ENCODE results near the gene ZNF584.

The ZNF584 gene

DNA sequence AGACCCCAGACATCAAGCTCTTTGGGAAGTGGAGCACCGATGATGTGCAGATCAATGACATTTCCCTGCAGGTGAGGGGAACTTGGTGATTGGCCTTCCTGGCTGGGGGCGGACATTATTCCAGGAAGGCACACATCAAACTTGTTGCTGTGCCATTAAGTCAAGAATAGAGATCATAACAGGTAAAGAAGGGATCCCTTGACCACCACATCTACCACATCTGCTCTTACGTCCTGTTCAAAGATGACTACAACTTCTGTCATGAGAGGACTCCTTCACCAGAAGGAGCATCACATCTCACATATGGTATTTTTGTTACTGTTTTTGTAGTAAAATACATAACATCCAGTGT is 20.3 kb upstream of the ZNF584 start:
- TF ChIP-seq, protein P1, sequence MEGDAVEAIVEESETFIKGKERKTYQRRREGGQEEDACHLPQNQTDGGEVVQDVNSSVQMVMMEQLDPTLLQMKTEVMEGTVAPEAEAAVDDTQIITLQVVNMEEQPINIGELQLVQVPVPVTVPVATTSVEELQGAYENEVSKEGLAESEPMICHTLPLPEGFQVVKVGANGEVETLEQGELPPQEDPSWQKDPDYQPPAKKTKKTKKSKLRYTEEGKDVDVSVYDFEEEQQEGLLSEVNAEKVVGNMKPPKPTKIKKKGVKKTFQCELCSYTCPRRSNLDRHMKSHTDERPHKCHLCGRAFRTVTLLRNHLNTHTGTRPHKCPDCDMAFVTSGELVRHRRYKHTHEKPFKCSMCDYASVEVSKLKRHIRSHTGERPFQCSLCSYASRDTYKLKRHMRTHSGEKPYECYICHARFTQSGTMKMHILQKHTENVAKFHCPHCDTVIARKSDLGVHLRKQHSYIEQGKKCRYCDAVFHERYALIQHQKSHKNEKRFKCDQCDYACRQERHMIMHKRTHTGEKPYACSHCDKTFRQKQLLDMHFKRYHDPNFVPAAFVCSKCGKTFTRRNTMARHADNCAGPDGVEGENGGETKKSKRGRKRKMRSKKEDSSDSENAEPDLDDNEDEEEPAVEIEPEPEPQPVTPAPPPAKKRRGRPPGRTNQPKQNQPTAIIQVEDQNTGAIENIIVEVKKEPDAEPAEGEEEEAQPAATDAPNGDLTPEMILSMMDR (conservative IDR thresholded peaks at IDR 0.05): no peak
- H3K27ac ChIP-seq: peak overlapping the region; percentile 100

DNA sequence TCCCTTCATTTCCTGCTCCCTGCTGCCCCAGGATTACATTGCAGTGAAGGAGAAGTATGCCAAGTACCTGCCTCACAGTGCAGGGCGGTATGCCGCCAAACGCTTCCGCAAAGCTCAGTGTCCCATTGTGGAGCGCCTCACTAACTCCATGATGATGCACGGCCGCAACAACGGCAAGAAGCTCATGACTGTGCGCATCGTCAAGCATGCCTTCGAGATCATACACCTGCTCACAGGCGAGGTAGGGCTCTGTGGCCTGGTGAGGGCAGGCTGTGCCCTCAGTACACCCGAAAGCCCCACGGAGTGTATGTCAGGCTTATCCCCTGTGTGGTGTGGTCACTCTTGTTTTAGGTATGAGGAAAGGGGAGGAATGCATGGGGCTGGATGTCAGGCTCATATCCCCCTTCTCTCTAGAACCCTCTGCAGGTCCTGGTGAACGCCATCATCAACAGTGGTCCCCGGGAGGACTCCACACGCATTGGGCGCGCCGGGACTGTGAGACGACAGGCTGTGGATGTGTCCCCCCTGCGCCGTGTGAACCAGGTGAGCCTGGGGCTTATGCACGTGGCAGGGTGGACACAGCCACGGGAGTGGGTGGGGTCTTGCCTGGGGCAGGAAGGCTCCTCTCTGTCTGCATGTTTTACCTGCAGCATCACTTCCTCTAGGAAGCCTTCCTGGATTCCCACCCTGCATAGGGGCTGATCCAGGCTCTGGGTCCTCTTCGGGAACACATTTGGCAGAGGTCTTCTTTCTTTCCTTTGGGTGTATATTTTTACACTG is 15.3 kb upstream of the ZNF584 start:
- TF ChIP-seq, protein P1 (conservative IDR thresholded peaks at IDR 0.05): no peak
- H3K27ac ChIP-seq: no peak overlapping the region; the same call in 1 of the 2 replicates

DNA sequence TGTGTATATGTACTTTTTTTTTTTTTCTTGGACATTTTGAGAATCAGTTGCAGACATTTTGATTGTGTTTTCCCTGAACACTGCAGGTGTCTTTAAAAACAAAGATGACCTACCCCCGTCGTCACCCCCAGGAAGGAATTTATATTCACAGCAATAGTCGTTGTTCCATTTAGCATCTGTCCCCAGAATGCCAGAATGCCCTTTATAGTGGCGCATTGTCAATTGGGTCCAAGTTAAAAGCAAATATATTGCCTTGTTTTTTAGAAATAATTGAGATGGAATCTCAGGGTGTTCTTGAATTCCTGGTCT is 14.8 kb upstream of the ZNF584 start:
- TF ChIP-seq, protein P1 (conservative IDR thresholded peaks at IDR 0.05): no peak
- H3K27ac ChIP-seq: no peak overlapping the region; the same call in 1 of the 2 replicates

DNA sequence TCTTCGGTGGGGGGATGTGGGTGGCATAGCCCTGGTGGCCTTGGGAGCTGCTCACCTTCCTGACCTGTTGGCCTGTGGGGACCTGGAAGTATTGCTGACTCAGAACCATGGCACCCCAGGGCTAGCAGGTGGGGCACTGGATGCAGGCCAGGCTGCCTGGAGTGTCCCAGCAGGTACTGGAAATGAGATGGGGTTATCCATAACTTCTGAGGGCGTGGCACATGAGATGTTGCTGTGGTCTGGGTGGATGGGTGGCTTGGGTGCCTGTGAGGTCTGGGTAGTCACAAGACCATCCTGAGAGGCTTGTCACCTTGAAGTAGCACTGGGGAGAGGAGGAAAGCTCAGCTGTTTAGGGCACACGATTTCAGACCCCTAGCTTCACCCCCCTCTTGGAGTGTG is 13.6 kb upstream of the ZNF584 start:
- TF ChIP-seq, protein P1 (conservative IDR thresholded peaks at IDR 0.05): no peak
- H3K27ac ChIP-seq: peak overlapping the region; percentile 28; the same call in 1 of the 2 replicates

DNA sequence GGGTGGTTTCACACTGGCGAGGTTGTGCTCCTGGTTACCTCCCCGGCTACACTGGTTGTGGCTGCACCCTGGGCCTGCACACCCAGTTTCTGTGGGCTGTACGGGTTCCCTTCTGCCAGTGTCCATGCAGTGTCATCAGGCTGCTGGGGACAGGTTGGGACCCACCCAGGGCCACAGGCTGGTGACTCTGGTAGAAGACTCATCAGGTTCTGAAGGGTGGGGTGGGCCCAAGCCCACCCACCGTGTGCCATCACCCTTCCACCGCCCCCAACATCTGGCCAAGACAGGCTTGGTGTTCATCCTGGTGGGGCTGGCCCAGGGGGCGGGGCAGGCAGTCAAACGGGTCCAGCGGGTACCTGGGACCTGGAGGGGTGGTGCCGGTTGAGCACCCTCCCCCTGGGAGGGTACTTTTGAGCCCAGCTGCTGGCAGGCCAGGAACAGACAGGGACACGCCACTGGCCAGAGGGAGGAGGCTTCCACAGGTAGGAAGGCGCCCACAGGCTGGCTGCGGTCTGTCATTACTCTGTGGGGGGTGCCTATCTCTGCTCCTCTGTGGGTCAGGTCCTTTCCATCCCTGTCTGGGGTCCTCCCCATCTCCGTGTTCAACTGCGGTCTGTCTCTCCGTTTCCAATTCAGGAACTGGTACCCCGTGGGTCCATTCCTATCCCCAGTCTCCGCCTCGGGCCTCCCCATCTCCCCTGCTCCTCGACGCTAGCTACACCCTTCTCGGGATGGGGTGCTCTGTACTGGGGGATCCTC is 13.1 kb upstream of the ZNF584 start, which contains the start of gene RNF225:
Gene RNF225 (plus strand): TSS at position 437 of the 759 bp plus-strand sequence. CDS start 434 bp downstream, outside the sequence.
- TF ChIP-seq, protein P1 (conservative IDR thresholded peaks at IDR 0.05): no peak
- peak within 1 kb of the TSS; percentile 28 for H3K27ac ChIP-seq

DNA sequence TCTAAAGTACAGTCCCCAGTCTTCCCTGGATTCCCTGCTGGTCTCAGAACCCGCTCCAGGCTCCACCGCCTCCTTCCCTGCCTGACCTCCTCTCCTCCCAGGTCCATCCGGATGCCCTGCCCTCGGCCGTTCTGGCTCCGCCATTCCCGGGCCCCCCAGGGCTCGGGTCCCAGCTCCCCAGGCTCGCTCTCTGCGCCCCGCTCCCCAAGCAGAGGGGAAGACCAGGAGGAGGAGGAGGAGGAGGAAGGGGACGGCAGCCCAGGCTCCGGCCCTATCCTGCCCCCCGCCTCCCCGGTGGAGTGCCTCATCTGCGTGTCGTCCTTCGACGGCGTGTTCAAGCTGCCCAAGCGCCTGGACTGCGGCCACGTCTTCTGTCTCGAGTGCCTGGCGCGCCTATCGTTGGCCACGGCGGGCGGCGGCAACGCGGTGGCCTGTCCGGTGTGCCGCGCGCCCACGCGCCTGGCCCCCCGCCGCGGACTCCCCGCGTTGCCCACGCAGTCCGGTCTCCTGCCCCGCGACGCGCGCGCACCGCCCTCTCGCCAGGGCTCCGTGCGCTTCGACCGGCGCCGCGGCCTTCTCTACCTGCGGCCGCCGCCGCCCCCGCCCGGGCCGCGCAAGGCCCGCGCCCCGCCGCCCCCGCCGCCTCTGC is 12.3 kb upstream of the ZNF584 start:
- H3K27ac ChIP-seq: peak overlapping the region; percentile 28
- TF ChIP-seq, protein P1 (conservative IDR thresholded peaks at IDR 0.05): no peak

Data from VCaP (cell line).